GM12801 (cell line): ENCODE results near the gene PCBP3.

Experiments used
- CTCF ChIP-seq: IDR thresholded peaks from one replicate; pipeline ENCODE4 v1.5.1; 2011; ENCODE audit warnings: control low read depth; ENCODE audit not compliant: insufficient read length; ENCODE audit errors: extremely low read depth

PCBP3 gene

GRCh38 chr21:45849651-45850050 lies 206.1 kb downstream of the PCBP3 start:
- no peak for TF ChIP-seq CTCF

GRCh38 chr21:45850181-45850580 lies 206.7 kb downstream of the PCBP3 start:
- no peak for TF ChIP-seq CTCF

- TF ChIP-seq CTCF, result no peak
Observed at GRCh38 chr21:45852886-45853400, 209.4 kb downstream of the PCBP3 start.

GRCh38 chr21:45853703-45854342 lies 210.3 kb downstream of the PCBP3 start:
- TF ChIP-seq CTCF, result no peak

- TF ChIP-seq CTCF, result no peak
Observed at GRCh38 chr21:45854690-45855247, 211.2 kb downstream of the PCBP3 start.

GRCh38 chr21:45855248-45855811 lies 211.8 kb downstream of the PCBP3 start:
- TF ChIP-seq CTCF, result no peak

- no peak for TF ChIP-seq CTCF
Observed at GRCh38 chr21:45856442-45856841, 212.9 kb downstream of the PCBP3 start.
